Adrenal gland (tissue), 12 donors: ENCODE results near the gene FBXL16. TPM values are rescaled to one million over a fixed set of nuclear protein-coding genes. Genes with fewer than 3 reads are reported as not detected.
A peak's percentile ranks its signal among the peaks of the same experiment; 100 is the strongest.

Source experiments
- DNase-seq, 7 donors: peaks; one replicate each; pipeline ENCODE4 v3.0.0-alpha.2; 2019 to 2020
- H3K27ac ChIP-seq, 5 donors: fragments of 200-600 bp; sonication (generic) in 4 of 5; 1 replicate in 3 of 5; 2 replicates in 2 of 5; pipeline versions ENCODE4 v1.5.1 to v1.8.0; 2016 to 2020; ENCODE audit warnings: mild to moderate bottlenecking in 1 of 5
- H3K27me3 ChIP-seq: fragments of 200-600 bp; 2 replicates; pipeline ENCODE4 v1.8.0; 2021
- H3K36me3 ChIP-seq, 2 donors: fragments of 200-600 bp; replicated peaks in 1 of 2; 1 replicate in 1 of 2; 2 replicates in 1 of 2; pipeline versions ENCODE4 v1.5.1 to v1.8.0; 2018 to 2022
- H3K4me1 ChIP-seq, 2 donors: fragments of 200-600 bp; replicated peaks in 1 of 2; 1 replicate in 1 of 2; 2 replicates in 1 of 2; pipeline versions ENCODE4 v1.5.1 to v1.8.0; 2018 to 2021
- H3K4me3 ChIP-seq, 4 donors: fragments of 200-600 bp; sonication (generic) in 3 of 4; one replicate each; pipeline ENCODE4 v1.5.1; 2016 to 2018
- H3K9me3 ChIP-seq, 3 donors: fragments of 200-600 bp; sonication (generic) in 1 of 3; replicated peaks in 1 of 3; 1 replicate in 2 of 3; 2 replicates in 1 of 3; pipeline versions ENCODE4 v1.5.1 to v1.8.0; 2016 to 2021
- CTCF ChIP-seq, 6 experiments: fragments of 450-650 bp in 4 of 6; fragments of 200-600 bp in 2 of 6; sonication (generic) in 1 of 6; IDR thresholded peaks; 1 replicate in 5 of 6; 2 replicates in 1 of 6; pipeline versions ENCODE4 v1.5.1 to v1.8.0; 2016 to 2021; ENCODE audit warnings: antibody characterized with exemption in 6 of 6, mild to moderate bottlenecking in 2 of 6, moderate library complexity in 1 of 6
- POLR2A ChIP-seq, 2 donors: fragments of 450-650 bp; IDR thresholded peaks; one replicate each; pipeline ENCODE4 v1.6.1; 2017; ENCODE audit warnings: antibody characterized with exemption in 2 of 2, mild to moderate bottlenecking in 2 of 2, moderate library complexity in 1 of 2
- WGBS, 4 donors: extraction: QIAGEN DNeasy Blood & Tissue Kit in 2 of 4; methylation state at CpG; one replicate each; pipeline versions ENCODE4 v1.1.5 to v1.1.7; 2013 to 2017; 5-methylcytosine and 5-hydroxymethylcytosine counted together
- intact Hi-C, 2 donors: fragments of 100-400 bp; cut with DNase I; formaldehyde crosslinking; loops; one replicate each; pipeline versions ENCODE4 v1.14.1 to v1.15.0; 2022 to 2023
- polyA plus RNA-seq, 3 donors: library from polyadenylated mRNA; stranded (reverse); fragments of 200-250 nt in 2 of 3; fragments of 350-450 nt in 1 of 3; fragmentation: Illumina TruSeq in 1 of 3; extraction: RNeasy Lipid Tissue Mini Kit (QIAGEN cat#74804) in 1 of 3; gene quantifications; one replicate each; pipeline ENCODE4 v1.2.3, GENCODE V29; 2013 to 2014
- total RNA-seq, 9 donors: library from RNA; depleted of rRNA in 4 of 9; stranded (reverse); fragments of >200 nt in 4 of 9; fragments of 120-200 nt in 1 of 9; fragmentation: NEBNext Ultra II Directional in 1 of 9; extraction: Animal tissue kit (Norgen Biotek cat#: 25700) in 1 of 9; gene quantifications; one replicate each; pipeline versions ENCODE4 v1.1.0 to v1.2.4, GENCODE V29; 2013 to 2023
- donor health status: healthy with polysubstance abuse.
- donor health status: Bipolar disorder and iron deficiency.
- donor health status: DM: yes; HTN: yes; CAD: no.
- donor health status: DM: no; HTN: no; CAD: no.
- donor health status: DM: no; HTN: no; CAD: no.
- donor health status: DM: yes; HTN: yes; CAD: no.

FBXL16 gene
- total and polyA plus RNA-seq, 12 donors = 0.17 to 18.3 (median 5.2) TPM; not detected in 1

GRCh38 chr16:716768-717325 is 11.2 kb upstream of the FBXL16 start:
- no peaks in the 10 kb centered on the region for H3K27me3 ChIP-seq
- no peak for TF ChIP-seq CTCF (IDR thresholded peaks at IDR 0.05)
- no peak for TF ChIP-seq POLR2A (IDR thresholded peaks at IDR 0.05)
- DNase-seq = no peak
- H3K27ac ChIP-seq = peak overlapping the region in 1 of 5 donors; percentile 56
- no peak overlapping the region for H3K4me3 ChIP-seq
- H3K4me1 ChIP-seq = peaks cover 28 to 38% of the 10 kb centered on the region in 2 donors
- WGBS, 4 donors = 76 to 93% (median 86%) methylated on average over 9 to 29 of the region's 29 CpGs
- H3K9me3 ChIP-seq = no peaks in the 10 kb centered on the region
- no peaks in the 10 kb centered on the region for H3K36me3 ChIP-seq
- intact Hi-C loops = loop anchor here in 1 of 2 donors (10.0 kb wide), 1 partner anchor 338 kb away; no protein-coding TSS in a partner anchor

- peak overlapping the region in 2 of 4 donors; percentile 37 to 76 for H3K4me3 ChIP-seq
- WGBS, 4 donors = 15 to 30% (median 20%) methylated on average over 7 to 12 of the region's 12 CpGs
- H3K9me3 ChIP-seq = no peaks in the 10 kb centered on the region
- DNase-seq = peak; percentile 78 to 92 (median 84)
- H3K36me3 ChIP-seq = no peaks in the 10 kb centered on the region
- peaks cover 23 to 34% of the 10 kb centered on the region in 2 donors for H3K4me1 ChIP-seq
- H3K27ac ChIP-seq = peak overlapping the region in 2 of 5 donors; percentile 56 to 62
- TF ChIP-seq POLR2A (IDR thresholded peaks at IDR 0.05) = no peak
- TF ChIP-seq CTCF (IDR thresholded peaks at IDR 0.05) = no peak
- intact Hi-C loops = loop anchor here in 1 of 2 donors (10.0 kb wide), 1 partner anchor 339 kb away; no protein-coding TSS in a partner anchor
- H3K27me3 ChIP-seq = peaks cover 3% of the 10 kb centered on the region
These were observed 10.6 kb upstream of the FBXL16 start for GRCh38 chr16:716200-716568.

- peaks cover 23 to 34% of the 10 kb centered on the region in 2 donors for H3K4me1 ChIP-seq
- peak overlapping the region in 2 of 4 donors; percentile 37 to 76 for H3K4me3 ChIP-seq
- H3K36me3 ChIP-seq = no peaks in the 10 kb centered on the region
- 1 to 18% (median 4%) methylated on average over 4 to 74 of the region's 74 CpGs for WGBS, 4 donors
- H3K9me3 ChIP-seq = no peaks in the 10 kb centered on the region
- DNase-seq = peak in 1 of 7 donors; percentile 29
- intact Hi-C loops = loop anchor here in 1 of 2 donors (10.0 kb wide), 1 partner anchor 339 kb away; no protein-coding TSS in a partner anchor
- peak overlapping the region in 3 of 5 donors; percentile 42 to 62 (median 56) for H3K27ac ChIP-seq
- TF ChIP-seq POLR2A (IDR thresholded peaks at IDR 0.05) (no peak), CTCF (IDR thresholded peaks at IDR 0.05) (no peak)
- H3K27me3 ChIP-seq = peaks cover 6% of the 10 kb centered on the region
These were observed 10.0 kb upstream of the FBXL16 start for GRCh38 chr16:715477-716199.
